Cardiac muscle cell (in vitro differentiated cells and primary cell): ENCODE data around the gene CADPS2. TPM values are rescaled to one million over a fixed set of nuclear protein-coding genes. Genes with fewer than 3 reads are reported as not detected.

ENCODE experiments used
- DNase-seq, 2 donors: peaks; one replicate each; pipeline versions ENCODE4 v3.0.0 to v3.0.0-alpha.2; 2010 to 2017; ENCODE audit warnings: low read depth in 1 of 2, low spot score in 1 of 2
- H3K27ac ChIP-seq: fragments of 200-600 bp; sonication (generic); 2 replicates; pipeline ENCODE4 v1.5.1; 2016
- H3K27me3 ChIP-seq: fragments of 200-600 bp; sonication (generic); 2 replicates; pipeline ENCODE4 v1.6.0; 2016; ENCODE audit warnings: control low read depth
- H3K36me3 ChIP-seq: fragments of 200-600 bp; sonication (generic); 2 replicates; pipeline ENCODE4 v1.5.1; 2016; ENCODE audit warnings: control low read depth
- H3K4me1 ChIP-seq: fragments of 200-600 bp; sonication (generic); 2 replicates; pipeline ENCODE4 v1.8.1; 2017; ENCODE audit warnings: low read depth, mild to moderate bottlenecking, mixed run types
- H3K4me3 ChIP-seq: fragments of 200-600 bp; sonication (generic); 2 replicates; pipeline ENCODE4 v1.5.1; 2016; ENCODE audit warnings: mild to moderate bottlenecking
- H3K9me3 ChIP-seq: fragments of 200-600 bp; sonication (generic); 2 replicates; pipeline ENCODE4 v1.5.1; 2017; ENCODE audit warnings: low read depth, mild to moderate bottlenecking, control low read depth
- CTCF ChIP-seq: IDR thresholded peaks from 2 replicates; pipeline ENCODE4 v1.5.1; 2012; ENCODE audit warnings: low read depth, mild to moderate bottlenecking, low read length
- polyA plus RNA-seq: library from polyadenylated mRNA; unstranded; fragments of >200 nt; fragmentation: Nextera tagmentation; extraction: Ambion mirVana; gene quantifications from 2 replicates; pipeline ENCODE4 v1.2.1, GENCODE V29; 2016
- total RNA-seq: library from RNA; depleted of rRNA; stranded (reverse); fragments of >200 nt; gene quantifications from 2 replicates; pipeline ENCODE4 v1.2.3, GENCODE V29; 2016

CADPS2 gene
- total and polyA plus RNA-seq, 2 experiments from 2014 or later = 15.0 to 17.2 TPM

DNA sequence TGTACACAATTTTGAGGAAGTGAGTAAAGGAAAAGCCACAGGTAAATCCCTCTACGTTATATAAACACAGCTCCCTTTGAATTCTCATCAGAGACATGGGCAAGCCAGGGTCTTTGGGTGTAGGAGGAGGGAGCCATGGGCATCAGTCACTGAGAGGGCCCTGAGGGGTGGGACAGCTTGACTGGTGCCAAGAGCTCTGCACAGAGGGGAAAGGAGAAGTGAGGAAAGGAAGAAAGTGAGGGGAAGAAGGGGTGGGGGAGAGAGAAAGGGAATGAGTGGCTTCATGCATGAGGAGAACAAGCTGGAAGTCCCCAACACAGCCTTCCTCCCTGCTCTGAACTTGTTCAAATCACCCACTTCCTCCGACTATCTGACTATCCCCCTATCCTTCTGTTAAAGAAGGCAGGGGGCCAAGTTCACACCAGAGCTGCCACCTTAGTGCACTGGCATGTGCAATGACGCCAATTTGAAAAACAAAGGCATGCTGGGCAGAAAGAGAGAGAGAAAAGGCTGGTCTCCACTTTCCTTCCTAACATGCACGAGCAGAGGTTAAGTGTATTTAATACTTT lies 167.2 kb downstream of the CADPS2 start:
- TF ChIP-seq CTCF = no peak
- no peaks in the 10 kb centered on the region for H3K36me3 ChIP-seq
- no peak overlapping the region for H3K4me3 ChIP-seq
- H3K27ac ChIP-seq = no peak overlapping the region
- H3K27me3 ChIP-seq = no peaks in the 10 kb centered on the region
- DNase-seq = no peak
- no peaks in the 10 kb centered on the region for H3K4me1 ChIP-seq
- no peaks in the 10 kb centered on the region for H3K9me3 ChIP-seq

DNA sequence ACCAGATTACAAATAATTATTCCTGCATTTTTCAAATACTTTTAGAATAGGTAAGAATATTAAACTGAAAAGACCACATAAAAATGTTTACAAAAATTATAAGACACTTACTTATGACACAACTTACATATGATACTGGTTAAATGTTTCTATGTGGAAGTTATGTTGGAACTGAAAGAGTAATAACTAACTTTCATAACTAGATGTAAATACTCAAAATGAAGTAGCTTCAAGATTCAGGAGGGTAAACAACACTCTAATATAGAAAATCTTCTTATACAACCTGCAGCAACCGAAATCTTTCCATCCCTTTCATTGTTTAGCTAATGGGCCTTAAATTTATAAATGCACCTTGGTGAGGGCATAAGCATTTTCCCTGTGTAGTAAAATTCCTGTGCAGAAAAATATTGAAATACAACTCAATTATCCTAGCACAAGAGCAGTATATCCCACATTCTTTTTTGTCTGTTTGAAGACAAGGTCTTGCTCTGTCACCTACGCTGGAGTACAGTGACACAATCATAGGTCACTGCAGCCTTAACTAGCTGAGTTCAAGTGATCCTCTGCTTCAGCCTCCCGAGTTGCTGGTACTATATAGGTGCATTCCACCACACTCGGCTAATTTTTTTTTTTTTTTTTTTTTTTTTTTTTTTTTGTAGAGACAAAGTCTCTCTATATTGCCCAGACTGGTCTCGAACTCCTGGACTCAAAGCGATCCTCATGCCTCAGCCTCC lies 168.7 kb downstream of the CADPS2 start:
- H3K4me3 ChIP-seq = no peak overlapping the region
- H3K27me3 ChIP-seq = no peaks in the 10 kb centered on the region
- TF ChIP-seq CTCF = no peak
- no peak for DNase-seq
- no peaks in the 10 kb centered on the region for H3K9me3 ChIP-seq
- H3K4me1 ChIP-seq = no peaks in the 10 kb centered on the region
- no peaks in the 10 kb centered on the region for H3K36me3 ChIP-seq
- H3K27ac ChIP-seq = no peak overlapping the region

GRCh38 chr7:122715183-122715582 lies 171.1 kb downstream of the CADPS2 start:
- H3K27me3 ChIP-seq = no peaks in the 10 kb centered on the region
- H3K9me3 ChIP-seq = no peaks in the 10 kb centered on the region
- H3K4me1 ChIP-seq = no peaks in the 10 kb centered on the region
- H3K4me3 ChIP-seq = no peak overlapping the region
- H3K36me3 ChIP-seq = no peaks in the 10 kb centered on the region
- DNase-seq = no peak
- no peak overlapping the region for H3K27ac ChIP-seq
- no peak for TF ChIP-seq CTCF

GRCh38 chr7:122710916-122711315 lies 175.3 kb downstream of the CADPS2 start:
- H3K27me3 ChIP-seq = no peaks in the 10 kb centered on the region
- TF ChIP-seq CTCF = no peak

GRCh38 chr7:122709930-122710646 lies 176.2 kb downstream of the CADPS2 start:
- TF ChIP-seq CTCF = no peak
- Histone ChIP-seq H3K4me3 (no peak overlapping the region), H3K27ac (no peak overlapping the region), H3K36me3 (no peaks in the 10 kb centered on the region), H3K4me1 (no peaks in the 10 kb centered on the region), H3K9me3 (no peaks in the 10 kb centered on the region), H3K27me3 (no peaks in the 10 kb centered on the region)
- no peak for DNase-seq

More at GRCh38 chr7:122710916-122711315, 175.3 kb downstream of the CADPS2 start:
- H3K27ac ChIP-seq = no peak overlapping the region
- no peaks in the 10 kb centered on the region for H3K36me3 ChIP-seq
- no peak overlapping the region for H3K4me3 ChIP-seq
- DNase-seq = no peak
- H3K4me1 ChIP-seq = no peaks in the 10 kb centered on the region
- no peaks in the 10 kb centered on the region for H3K9me3 ChIP-seq
